NB4 (cell line): ENCODE measurements around the gene WDR88.

ENCODE experiments used
- MYC ChIP-seq: IDR thresholded peaks from 2 replicates; pipeline ENCODE4 v1.6.1; 2011; ENCODE audit warnings: low read depth, low read length
- POLR2A ChIP-seq: IDR thresholded peaks from 2 replicates; pipeline ENCODE4 v1.6.1; 2011; ENCODE audit warnings: mild to moderate bottlenecking; ENCODE audit not compliant: insufficient read length; ENCODE audit errors: extremely low read depth
- TF ChIP-seq, protein P1 (sequence below): IDR thresholded peaks from one replicate; pipeline ENCODE4 v1.5.1; 2012; ENCODE audit warnings: low read depth, low read length
- TF ChIP-seq, protein P2 (sequence below): IDR thresholded peaks from 2 replicates; pipeline ENCODE4 v1.6.1; 2011; ENCODE audit warnings: low read depth, low read length

DNA sequence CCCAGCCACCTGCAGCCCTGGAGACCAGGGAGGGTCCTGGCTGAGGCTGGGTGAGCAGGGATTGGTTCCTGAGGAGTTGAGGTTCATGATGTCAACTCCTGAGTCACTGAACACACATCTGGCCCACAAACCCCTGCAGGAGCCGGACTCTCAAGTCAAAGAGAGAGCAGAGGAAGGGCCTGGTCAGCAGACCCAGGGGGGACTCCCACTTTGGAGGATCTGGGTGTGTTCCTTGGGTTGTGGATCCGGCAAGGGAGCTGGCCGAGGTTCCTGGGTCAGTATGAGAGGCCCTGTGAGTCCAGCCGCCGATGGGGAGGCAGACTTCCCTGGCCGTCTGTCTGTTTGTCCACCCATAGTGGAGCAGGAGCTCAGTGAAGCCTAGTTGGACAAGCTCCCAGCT, 89.7 kb downstream of the WDR88 start:
- TF ChIP-seq, protein P1, sequence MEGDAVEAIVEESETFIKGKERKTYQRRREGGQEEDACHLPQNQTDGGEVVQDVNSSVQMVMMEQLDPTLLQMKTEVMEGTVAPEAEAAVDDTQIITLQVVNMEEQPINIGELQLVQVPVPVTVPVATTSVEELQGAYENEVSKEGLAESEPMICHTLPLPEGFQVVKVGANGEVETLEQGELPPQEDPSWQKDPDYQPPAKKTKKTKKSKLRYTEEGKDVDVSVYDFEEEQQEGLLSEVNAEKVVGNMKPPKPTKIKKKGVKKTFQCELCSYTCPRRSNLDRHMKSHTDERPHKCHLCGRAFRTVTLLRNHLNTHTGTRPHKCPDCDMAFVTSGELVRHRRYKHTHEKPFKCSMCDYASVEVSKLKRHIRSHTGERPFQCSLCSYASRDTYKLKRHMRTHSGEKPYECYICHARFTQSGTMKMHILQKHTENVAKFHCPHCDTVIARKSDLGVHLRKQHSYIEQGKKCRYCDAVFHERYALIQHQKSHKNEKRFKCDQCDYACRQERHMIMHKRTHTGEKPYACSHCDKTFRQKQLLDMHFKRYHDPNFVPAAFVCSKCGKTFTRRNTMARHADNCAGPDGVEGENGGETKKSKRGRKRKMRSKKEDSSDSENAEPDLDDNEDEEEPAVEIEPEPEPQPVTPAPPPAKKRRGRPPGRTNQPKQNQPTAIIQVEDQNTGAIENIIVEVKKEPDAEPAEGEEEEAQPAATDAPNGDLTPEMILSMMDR, result no peak
- TF ChIP-seq POLR2A (no peak), MYC (no peak)
- TF ChIP-seq, protein P2, sequence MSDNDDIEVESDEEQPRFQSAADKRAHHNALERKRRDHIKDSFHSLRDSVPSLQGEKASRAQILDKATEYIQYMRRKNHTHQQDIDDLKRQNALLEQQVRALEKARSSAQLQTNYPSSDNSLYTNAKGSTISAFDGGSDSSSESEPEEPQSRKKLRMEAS, result no peak
